IPS-20b (cell line): ENCODE results near the gene TAOK1.

Experiments used
- H3K27ac ChIP-seq: one replicate; pipeline ENCODE4 v1.5.1; 2013; ENCODE audit warnings: low read length
- H3K27me3 ChIP-seq: 2 replicates; pipeline ENCODE4 v1.6.1; 2013; ENCODE audit warnings: mild to moderate bottlenecking, low read length, inconsistent platforms; ENCODE audit not compliant: insufficient read depth
- H3K36me3 ChIP-seq: 2 replicates; pipeline ENCODE4 v1.6.1; 2013; ENCODE audit warnings: low read depth, mild to moderate bottlenecking, inconsistent platforms, low read length, moderate library complexity; ENCODE audit not compliant: insufficient read depth
- H3K4me1 ChIP-seq: 2 replicates; pipeline ENCODE4 v1.6.1; 2013; ENCODE audit warnings: mild to moderate bottlenecking, control low read depth, inconsistent platforms, low read length, moderate library complexity; ENCODE audit not compliant: insufficient read depth
- H3K4me3 ChIP-seq: 2 replicates; pipeline ENCODE4 v1.5.1; 2013; ENCODE audit warnings: mild to moderate bottlenecking, low read length, inconsistent platforms
- H3K9ac ChIP-seq: 2 replicates; pipeline ENCODE4 v1.6.1; 2013; ENCODE audit warnings: low read depth, mild to moderate bottlenecking, inconsistent platforms, low read length, moderate library complexity
- H3K9me3 ChIP-seq: 2 replicates; pipeline ENCODE4 v1.6.1; 2013; ENCODE audit warnings: mild to moderate bottlenecking, low read depth, low read length, inconsistent platforms; ENCODE audit not compliant: insufficient read depth

The TAOK1 gene

GRCh38 chr17:29510953-29511352, 120.8 kb downstream of the TAOK1 start:
- Histone ChIP-seq H3K27me3 (no peaks in the 10 kb centered on the region), H3K4me3 (no peak overlapping the region), H3K36me3 (peaks cover 85% of the 10 kb centered on the region), H3K9me3 (no peaks in the 10 kb centered on the region), H3K4me1 (no peaks in the 10 kb centered on the region), H3K27ac (no peak overlapping the region), H3K9ac (no peak overlapping the region)

GRCh38 chr17:29514792-29515191, 124.6 kb downstream of the TAOK1 start:
- H3K36me3 ChIP-seq: peaks cover 79% of the 10 kb centered on the region

GRCh38 chr17:29518359-29518758, 128.2 kb downstream of the TAOK1 start:
- no peak overlapping the region for H3K27ac ChIP-seq
- H3K27me3 ChIP-seq: no peaks in the 10 kb centered on the region
- no peak overlapping the region for H3K9ac ChIP-seq
- H3K9me3 ChIP-seq: no peaks in the 10 kb centered on the region
- peaks cover 78% of the 10 kb centered on the region for H3K36me3 ChIP-seq
- no peak overlapping the region for H3K4me3 ChIP-seq
- H3K4me1 ChIP-seq: no peaks in the 10 kb centered on the region

More at GRCh38 chr17:29514792-29515191, 124.6 kb downstream of the TAOK1 start:
- H3K27ac ChIP-seq: no peak overlapping the region
- H3K9ac ChIP-seq: no peak overlapping the region
- H3K27me3 ChIP-seq: no peaks in the 10 kb centered on the region
- H3K4me3 ChIP-seq: no peak overlapping the region
- H3K4me1 ChIP-seq: no peaks in the 10 kb centered on the region
- no peaks in the 10 kb centered on the region for H3K9me3 ChIP-seq

GRCh38 chr17:29524692-29525091, 134.5 kb downstream of the TAOK1 start:
- Histone ChIP-seq H3K36me3 (peaks cover 84% of the 10 kb centered on the region), H3K27ac (no peak overlapping the region), H3K4me1 (no peaks in the 10 kb centered on the region), H3K9ac (no peak overlapping the region), H3K9me3 (no peaks in the 10 kb centered on the region), H3K27me3 (no peaks in the 10 kb centered on the region), H3K4me3 (no peak overlapping the region)

GRCh38 chr17:29526322-29526721, 136.2 kb downstream of the TAOK1 start:
- Histone ChIP-seq H3K27me3 (no peaks in the 10 kb centered on the region), H3K4me3 (no peak overlapping the region), H3K9me3 (no peaks in the 10 kb centered on the region), H3K4me1 (no peaks in the 10 kb centered on the region), H3K36me3 (peaks cover 83% of the 10 kb centered on the region), H3K27ac (no peak overlapping the region), H3K9ac (no peak overlapping the region)

GRCh38 chr17:29533976-29534375, 143.8 kb downstream of the TAOK1 start:
- Histone ChIP-seq H3K36me3 (peaks cover 69% of the 10 kb centered on the region), H3K9me3 (no peaks in the 10 kb centered on the region), H3K27ac (no peak overlapping the region), H3K4me3 (no peak overlapping the region), H3K27me3 (no peaks in the 10 kb centered on the region), H3K9ac (no peak overlapping the region), H3K4me1 (no peaks in the 10 kb centered on the region)

GRCh38 chr17:29544066-29544465, 153.9 kb downstream of the TAOK1 start:
- H3K4me1 ChIP-seq: no peaks in the 10 kb centered on the region
- H3K9ac ChIP-seq: no peak overlapping the region
- no peaks in the 10 kb centered on the region for H3K9me3 ChIP-seq
- H3K36me3 ChIP-seq: peaks cover 47% of the 10 kb centered on the region
- no peak overlapping the region for H3K4me3 ChIP-seq
- H3K27ac ChIP-seq: no peak overlapping the region
- no peaks in the 10 kb centered on the region for H3K27me3 ChIP-seq

- Histone ChIP-seq H3K36me3 (peaks cover 36% of the 10 kb centered on the region), H3K27me3 (no peaks in the 10 kb centered on the region), H3K9me3 (no peaks in the 10 kb centered on the region), H3K4me1 (no peaks in the 10 kb centered on the region), H3K27ac (no peak overlapping the region), H3K4me3 (no peak overlapping the region), H3K9ac (no peak overlapping the region)
Observed at GRCh38 chr17:29546085-29546484, 155.9 kb downstream of the TAOK1 start.

GRCh38 chr17:29546830-29547229, 156.7 kb downstream of the TAOK1 start:
- H3K4me3 ChIP-seq: no peak overlapping the region
- H3K4me1 ChIP-seq: no peaks in the 10 kb centered on the region
- H3K36me3 ChIP-seq: peaks cover 36% of the 10 kb centered on the region
- no peak overlapping the region for H3K27ac ChIP-seq
- H3K9me3 ChIP-seq: no peaks in the 10 kb centered on the region
- H3K9ac ChIP-seq: no peak overlapping the region
- no peaks in the 10 kb centered on the region for H3K27me3 ChIP-seq

GRCh38 chr17:29549177-29549923, 159.2 kb downstream of the TAOK1 start:
- Histone ChIP-seq H3K27me3 (0 out of 2 replicates have a peak, but pooled peaks cover 4% of the 10 kb centered on the region), H3K9me3 (no peaks in the 10 kb centered on the region), H3K4me3 (no peak overlapping the region), H3K9ac (no peak overlapping the region), H3K4me1 (no peaks in the 10 kb centered on the region), H3K36me3 (peaks cover 13% of the 10 kb centered on the region), H3K27ac (no peak overlapping the region)

- Histone ChIP-seq H3K27me3 (0 out of 2 replicates have a peak, but pooled peaks cover 4% of the 10 kb centered on the region), H3K9ac (no peak overlapping the region), H3K27ac (no peak overlapping the region), H3K9me3 (no peaks in the 10 kb centered on the region), H3K4me3 (no peak overlapping the region), H3K4me1 (no peaks in the 10 kb centered on the region), H3K36me3 (no peaks in the 10 kb centered on the region)
Observed at GRCh38 chr17:29555840-29556239, 165.7 kb downstream of the TAOK1 start.

- Histone ChIP-seq H3K27ac (no peak overlapping the region), H3K4me1 (no peaks in the 10 kb centered on the region), H3K9me3 (no peaks in the 10 kb centered on the region), H3K9ac (no peak overlapping the region), H3K36me3 (no peaks in the 10 kb centered on the region), H3K27me3 (0 out of 2 replicates have a peak, but pooled peaks cover 6% of the 10 kb centered on the region), H3K4me3 (no peak overlapping the region)
Observed at GRCh38 chr17:29557085-29557738, 167.0 kb downstream of the TAOK1 start.
